HCT116 (cell line): ENCODE results near the gene SPOCK3. TPM values are rescaled to one million over a fixed set of nuclear protein-coding genes. Genes with fewer than 3 reads are reported as not detected.

Experiments used
- ATAC-seq: fragments of 200-7000 bp; cut with Tn5 transposase; 2 replicates; pipeline ENCODE4 v1.9.1; 2020; ENCODE audit warnings: mild to moderate bottlenecking, moderate library complexity
- BruUV-seq: library from RNA; stranded (reverse); fragments of 400-500 nt; replicated peaks from 2 replicates; lab custom pipeline; 2021; lab: Mats Ljungman, UMichigan
- CTCF ChIA-PET: fragments of 300-600 bp; sonication (Branson Sonifier 250); formaldehyde crosslinking; loops from one replicate; lab custom pipeline; 2021; ENCODE audit warnings: antibody characterized with exemption; lab: Charles Lee
- POLR2A ChIA-PET: fragments of 300-600, 350-600 bp; sonication (Branson Sonifier 250); formaldehyde crosslinking; loops from one replicate; lab custom pipeline; 2021; ENCODE audit warnings: antibody characterized with exemption; lab: Charles Lee
- RAD21 ChIA-PET, 2 experiments: fragments of 300-600 bp; sonication (Branson Sonifier 250); formaldehyde crosslinking; loops; one replicate each; lab custom pipeline; 2023; ENCODE audit warnings: low total read pairs in 2 of 2; ENCODE audit not compliant: uncharacterized antibody in 2 of 2, unreplicated experiment in 2 of 2, low non-redundant PET in 1 of 2; lab: Charles Lee
- DNase-seq: peaks from one replicate; pipeline ENCODE4 v3.0.0-alpha.2; 2010; ENCODE audit warnings: low read depth, low spot score
- H2AFZ ChIP-seq: fragments of 200-600 bp; shearing (Covaris generic), sonication (generic); 2 replicates; pipeline ENCODE4 v1.6.1; 2017; ENCODE audit warnings: low read depth, mixed run types, mixed read lengths, antibody characterized with exemption, low read length; ENCODE audit not compliant: poor library complexity, severe bottlenecking
- H3K27ac ChIP-seq: 2 replicates; pipeline ENCODE4 v1.5.1; 2012; ENCODE audit warnings: low read depth, low read length
- H3K27me3 ChIP-seq: fragments of 200-600 bp; sonication (generic); 2 replicates; pipeline ENCODE4 v1.6.1; 2016; ENCODE audit warnings: mixed run types, low read length, mixed read lengths; ENCODE audit not compliant: insufficient read depth
- H3K36me3 ChIP-seq, 2 experiments: fragments of 200-500 bp in 1 of 2; fragments of 200-600 bp in 1 of 2; sonication (Bioruptor generic) in 1 of 2; sonication (generic) in 1 of 2; 2 replicates each; pipeline versions ENCODE4 v1.5.1 to v1.6.1; 2014 to 2016; ENCODE audit warnings: low read length in 2 of 2, inconsistent platforms in 1 of 2, mixed read lengths in 1 of 2, mixed run types in 1 of 2; ENCODE audit not compliant: insufficient read depth in 2 of 2, control insufficient read depth in 1 of 2
- H3K4me1 ChIP-seq, 2 experiments: fragments of 200-600 bp in 1 of 2; sonication (generic) in 1 of 2; 2 replicates each; pipeline versions ENCODE4 v1.5.1 to v1.6.1; 2012 to 2017; ENCODE audit warnings: low read length in 2 of 2, inconsistent platforms in 1 of 2, mild to moderate bottlenecking in 1 of 2, mixed read lengths in 1 of 2, mixed run types in 1 of 2, moderate library complexity in 1 of 2; ENCODE audit not compliant: insufficient read depth in 2 of 2, control insufficient read depth in 1 of 2
- H3K4me2 ChIP-seq: fragments of 200-600 bp; sonication (generic); 2 replicates; pipeline ENCODE4 v1.6.1; 2017; ENCODE audit warnings: mixed run types, low read length, mixed read lengths
- H3K4me3 ChIP-seq, 2 experiments: fragments of 200-600 bp in 1 of 2; sonication (generic) in 1 of 2; replicated peaks in 1 of 2; 2 replicates each; pipeline ENCODE4 v1.5.1; 2011 to 2016; ENCODE audit warnings: low read length in 2 of 2, control low read depth in 1 of 2, low read depth in 1 of 2, mild to moderate bottlenecking in 1 of 2, mixed read lengths in 1 of 2, mixed run types in 1 of 2
- H3K79me2 ChIP-seq: fragments of 200-600 bp; sonication (generic); 2 replicates; pipeline ENCODE4 v1.6.1; 2017; ENCODE audit warnings: mild to moderate bottlenecking, mixed run types, low read length, moderate library complexity, mixed read lengths; ENCODE audit not compliant: insufficient read depth
- H3K9ac ChIP-seq: fragments of 200-600 bp; sonication (generic); 2 replicates; pipeline ENCODE4 v1.6.1; 2016; ENCODE audit warnings: low read length, mixed read lengths
- H3K9me2 ChIP-seq: fragments of 200-600 bp; sonication (generic), shearing (Covaris generic); 2 replicates; pipeline ENCODE4 v1.6.1; 2017; ENCODE audit warnings: mixed run types, mild to moderate bottlenecking, moderate library complexity; ENCODE audit not compliant: insufficient read depth
- H3K9me3 ChIP-seq, 2 experiments: fragments of 200-500 bp in 1 of 2; fragments of 200-600 bp in 1 of 2; sonication (Bioruptor generic) in 1 of 2; sonication (generic) in 1 of 2; 2 replicates each; pipeline ENCODE4 v1.6.1; 2014 to 2017; ENCODE audit warnings: low read length in 2 of 2, mixed read lengths in 2 of 2, inconsistent platforms in 1 of 2, low read depth in 1 of 2, mild to moderate bottlenecking in 1 of 2, mixed run types in 1 of 2, moderate library complexity in 1 of 2; ENCODE audit not compliant: control insufficient read depth in 1 of 2, insufficient read depth in 1 of 2
- H4K20me1 ChIP-seq: fragments of 200-600 bp; sonication (generic), shearing (Covaris generic); 2 replicates; pipeline ENCODE4 v1.6.1; 2017; ENCODE audit warnings: mixed run types, mild to moderate bottlenecking, moderate library complexity; ENCODE audit not compliant: insufficient read depth
- CEBPB ChIP-seq: IDR thresholded peaks from 2 replicates; pipeline ENCODE4 v1.6.1; 2012; ENCODE audit warnings: low read depth
- CTCF ChIP-seq, 3 experiments: fragments of 200-600 bp in 1 of 3; sonication (generic) in 1 of 3; IDR thresholded peaks in 2 of 3; conservative IDR thresholded peaks in 1 of 3; 2 replicates each; pipeline ENCODE4 v1.5.1; 2012 to 2017; ENCODE audit warnings: low read depth in 2 of 3, low read length in 2 of 3, antibody characterized with exemption in 1 of 3, borderline replicate concordance in 1 of 3, control low read depth in 1 of 3, mild to moderate bottlenecking in 1 of 3, mixed read lengths in 1 of 3, mixed run types in 1 of 3, moderate library complexity in 1 of 3; ENCODE audit not compliant: insufficient read depth in 1 of 3
- EZH2phosphoT487 ChIP-seq: fragments of 200-600 bp; IDR thresholded peaks from 2 replicates; pipeline ENCODE4 v1.6.1; 2018; ENCODE audit warnings: antibody characterized with exemption, borderline replicate concordance
- FOSL1 ChIP-seq: IDR thresholded peaks from 2 replicates; pipeline ENCODE4 v1.6.1; 2012; ENCODE audit warnings: low read depth
- JUND ChIP-seq: IDR thresholded peaks from 2 replicates; pipeline ENCODE4 v1.6.1; 2012
- POLR2A ChIP-seq: IDR thresholded peaks from 2 replicates; pipeline ENCODE4 v1.7.0; 2011; ENCODE audit warnings: borderline replicate concordance; ENCODE audit not compliant: insufficient read depth, insufficient read length; ENCODE audit errors: extremely low read depth
- SIN3A ChIP-seq: IDR thresholded peaks from 2 replicates; pipeline ENCODE4 v1.6.1; 2012; ENCODE audit warnings: low read depth
- TCF7L2 ChIP-seq: IDR thresholded peaks from 2 replicates; pipeline ENCODE4 v1.7.0; 2011; ENCODE audit warnings: borderline replicate concordance, inconsistent platforms; ENCODE audit not compliant: insufficient read depth, insufficient read length; ENCODE audit errors: extremely low read depth
- YY1 ChIP-seq: IDR thresholded peaks from 2 replicates; pipeline ENCODE4 v1.6.1; 2011; ENCODE audit warnings: low read length, low read depth, moderate library complexity, mild to moderate bottlenecking; ENCODE audit not compliant: insufficient replicate concordance; ENCODE audit errors: extremely low read depth
- ZBTB33 ChIP-seq: IDR thresholded peaks from 2 replicates; pipeline ENCODE4 v1.6.1; 2011; ENCODE audit warnings: mild to moderate bottlenecking, low read length, moderate library complexity; ENCODE audit not compliant: insufficient replicate concordance; ENCODE audit errors: extremely low read depth
- ZNF274 ChIP-seq: fragments of 200-500 bp; sonication (Bioruptor generic); IDR thresholded peaks from 2 replicates; pipeline ENCODE4 v1.6.1; 2014; ENCODE audit warnings: mild to moderate bottlenecking, low read depth, low read length, inconsistent platforms
- intact Hi-C: fragments of 100-400 bp; cut with micrococcal nuclease; formaldehyde crosslinking; loops from 2 replicates; pipeline ENCODE4 v1.10.0; 2022
- total RNA-seq: library from RNA; stranded (reverse); gene quantifications from one replicate; pipeline ENCODE4 v1.2.1, GENCODE V29; 2021; ENCODE audit not compliant: unreplicated experiment

SPOCK3 gene
- total RNA-seq, 1 experiment from 2014 or later, result 1.7 TPM

- TF ChIP-seq YY1 (no peak), SIN3A (no peak)
Observed at GRCh38 chr4:167210166-167210565, 24.1 kb downstream of the SPOCK3 start (continued).

GRCh38 chr4:167196344-167197012 is 37.8 kb downstream of the SPOCK3 start:
- Histone ChIP-seq H4K20me1 (no peaks in the 10 kb centered on the region), H3K9me2 (no peaks in the 10 kb centered on the region), H3K79me2 (no peaks in the 10 kb centered on the region), H3K27ac (peak overlapping the region; percentile 10; the same call in 1 of the 2 replicates), H3K9me3 (no peaks in the 10 kb centered on the region), H3K4me2 (peak overlapping the region; percentile 12; the same call in 1 of the 2 replicates), H2AFZ (no peak overlapping the region), H3K4me3 (no peak overlapping the region), H3K36me3 (no peaks in the 10 kb centered on the region), H3K27me3 (no peaks in the 10 kb centered on the region), H3K9ac (no peak overlapping the region), H3K4me1 (peaks cover 8 to 10% of the 10 kb centered on the region in 2 experiments)
- intact Hi-C loops, result no loop called here
- no TSS peak for BruUV-seq
- ATAC-seq (no peak), DNase-seq (no peak)
- POLR2A ChIA-PET, result no interaction called here
- TF ChIP-seq CEBPB, result peak; percentile 31
- TF ChIP-seq TCF7L2, result no peak
- peak; percentile 49 for TF ChIP-seq JUND
- TF ChIP-seq FOSL1, result peak; percentile 59
- TF ChIP-seq EZH2phosphoT487, result no peak
- no peak for TF ChIP-seq ZNF274
- RAD21 ChIA-PET, result no interaction called here
- CTCF ChIA-PET, result no interaction called here

GRCh38 chr4:167190379-167190778 is 43.9 kb downstream of the SPOCK3 start:
- Histone ChIP-seq H3K9ac (no peak overlapping the region), H2AFZ (no peak overlapping the region), H3K27ac (no peak overlapping the region), H3K9me2 (no peaks in the 10 kb centered on the region), H3K4me1 (no peaks in the 10 kb centered on the region), H3K9me3 (no peaks in the 10 kb centered on the region), H4K20me1 (no peaks in the 10 kb centered on the region), H3K36me3 (no peaks in the 10 kb centered on the region), H3K4me3 (no peak overlapping the region), H3K79me2 (no peaks in the 10 kb centered on the region), H3K27me3 (no peaks in the 10 kb centered on the region), H3K4me2 (no peak overlapping the region)
- POLR2A ChIA-PET, result no interaction called here
- intact Hi-C loops, result no loop called here
- RAD21 ChIA-PET, result no interaction called here
- TF ChIP-seq ZNF274 (no peak), FOSL1 (no peak), ZBTB33 (no peak), POLR2A (no peak), EZH2phosphoT487 (no peak), CTCF (IDR thresholded peaks at IDR 0.05 in 2 of 3, conservative IDR thresholded peaks at IDR 0.05 in 1 of 3; ENCODE audit: borderline replicate concordance in 1 of 3, insufficient read depth in 1 of 3, low read depth in 2 of 3, low read length in 2 of 3) (no peak)
- CTCF ChIA-PET, result no interaction called here
- BruUV-seq, result no TSS peak
- no peak for ATAC-seq
- no peak for DNase-seq
